ENCODE measurements around the gene TRIM44. TPM values are rescaled to one million over a fixed set of nuclear protein-coding genes. Genes with fewer than 3 reads are reported as not detected.

TRIM44 gene
- total and polyA plus RNA-seq, 10 of the 15 experiments (the other 5 are each of a cell fraction or from before 2014, with no cell fraction given): 6.7 to 93.0 (median 27.6) TPM

DNA sequence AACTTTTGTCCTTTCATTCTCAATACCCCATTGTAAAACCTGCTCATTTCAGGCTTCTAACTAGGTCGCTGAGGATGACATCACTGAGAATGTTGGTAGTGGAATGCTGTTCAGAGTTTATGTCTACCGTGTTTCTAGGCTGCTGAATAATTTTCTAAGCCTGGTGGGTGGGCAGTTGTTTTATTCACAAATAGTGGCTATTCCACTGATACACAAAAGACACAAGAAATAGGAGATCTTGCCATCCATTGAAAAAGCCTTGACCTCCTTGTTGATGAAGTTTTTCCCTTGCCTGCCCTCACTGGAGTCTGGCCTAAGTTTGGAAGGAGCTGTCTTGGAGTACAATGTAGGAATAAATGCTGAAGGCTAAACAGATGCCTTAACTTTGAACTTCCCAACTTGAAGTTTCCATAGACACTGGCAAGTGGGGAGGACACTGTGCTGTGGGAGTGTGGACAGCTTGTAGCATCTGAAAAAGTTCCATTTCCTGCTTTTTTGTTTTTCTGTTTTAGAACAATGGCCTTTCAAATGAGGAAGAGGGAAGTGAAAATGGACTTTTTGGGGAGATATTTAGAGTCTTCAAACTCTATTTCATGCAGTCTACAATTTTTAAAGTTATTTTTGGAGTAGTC lies 59.2 kb downstream of the TRIM44 start (continued):
- TF ChIP-seq KAT2A (conservative IDR thresholded peaks at IDR 0.05; ENCODE audit: control insufficient read depth, low read depth, low read length) (no peak), CEBPB (IDR thresholded peaks at IDR 0.05; ENCODE audit: borderline replicate concordance in 1 of 2, low read depth in 2 of 2, low read length in 2 of 2) (no peak), STAT1 (conservative IDR thresholded peaks at IDR 0.05) (no peak), LARP7 (IDR thresholded peaks at IDR 0.05) (no peak), ZNF274 (IDR thresholded peaks at IDR 0.05; ENCODE audit: insufficient read depth, insufficient read length) (no peak), KDM1A (IDR thresholded peaks at IDR 0.05; ENCODE audit: borderline replicate concordance) (no peak), TCF7 (IDR thresholded peaks at IDR 0.05; ENCODE audit: borderline replicate concordance) (no peak), CBFB (IDR thresholded peaks at IDR 0.05; ENCODE audit: low read depth) (no peak), RFX5 (IDR thresholded peaks at IDR 0.05; ENCODE audit: low read depth, low read length) (no peak), KLF5 (IDR thresholded peaks at IDR 0.05; ENCODE audit: partially characterized antibody) (no peak), RCOR1 (conservative IDR thresholded peaks at IDR 0.05; ENCODE audit: low read depth, low read length) (no peak), NR2C1 (IDR thresholded peaks at IDR 0.05) (no peak), EZH2 (IDR thresholded peaks at IDR 0.05; ENCODE audit: borderline replicate concordance, control insufficient read depth, low read depth, low read length) (no peak), POLR2A (IDR thresholded peaks at IDR 0.05; ENCODE audit: low read depth, low read length) (no peak), ETV6 (conservative IDR thresholded peaks at IDR 0.05 in 1 of 2, IDR thresholded peaks at IDR 0.05 in 1 of 2; ENCODE audit: borderline replicate concordance in 1 of 2, low read depth in 1 of 2) (no peak), CBX3 (IDR thresholded peaks at IDR 0.05; ENCODE audit: borderline replicate concordance, low read depth) (no peak), CBX5 (IDR thresholded peaks at IDR 0.05; ENCODE audit: low read depth) (no peak), GATAD2B (conservative IDR thresholded peaks at IDR 0.05; ENCODE audit: low read depth) (no peak), MYC (IDR thresholded peaks at IDR 0.05; ENCODE audit: insufficient read depth, insufficient read length, insufficient replicate concordance, low read length, severe bottlenecking) (no peak), CREB1 (IDR thresholded peaks at IDR 0.05; ENCODE audit: low read depth) (0 out of 2 replicates have a peak, but pooled peaks have one; percentile 17), MEF2B (IDR thresholded peaks at IDR 0.05; ENCODE audit: partially characterized antibody, poor library complexity, severe bottlenecking) (peak; percentile 28), BACH1 (IDR thresholded peaks at IDR 0.05; ENCODE audit: borderline replicate concordance) (no peak), IRF4 (IDR thresholded peaks at IDR 0.05; ENCODE audit: low read depth, low read length) (no peak)
- TF ChIP-seq, protein P1, sequence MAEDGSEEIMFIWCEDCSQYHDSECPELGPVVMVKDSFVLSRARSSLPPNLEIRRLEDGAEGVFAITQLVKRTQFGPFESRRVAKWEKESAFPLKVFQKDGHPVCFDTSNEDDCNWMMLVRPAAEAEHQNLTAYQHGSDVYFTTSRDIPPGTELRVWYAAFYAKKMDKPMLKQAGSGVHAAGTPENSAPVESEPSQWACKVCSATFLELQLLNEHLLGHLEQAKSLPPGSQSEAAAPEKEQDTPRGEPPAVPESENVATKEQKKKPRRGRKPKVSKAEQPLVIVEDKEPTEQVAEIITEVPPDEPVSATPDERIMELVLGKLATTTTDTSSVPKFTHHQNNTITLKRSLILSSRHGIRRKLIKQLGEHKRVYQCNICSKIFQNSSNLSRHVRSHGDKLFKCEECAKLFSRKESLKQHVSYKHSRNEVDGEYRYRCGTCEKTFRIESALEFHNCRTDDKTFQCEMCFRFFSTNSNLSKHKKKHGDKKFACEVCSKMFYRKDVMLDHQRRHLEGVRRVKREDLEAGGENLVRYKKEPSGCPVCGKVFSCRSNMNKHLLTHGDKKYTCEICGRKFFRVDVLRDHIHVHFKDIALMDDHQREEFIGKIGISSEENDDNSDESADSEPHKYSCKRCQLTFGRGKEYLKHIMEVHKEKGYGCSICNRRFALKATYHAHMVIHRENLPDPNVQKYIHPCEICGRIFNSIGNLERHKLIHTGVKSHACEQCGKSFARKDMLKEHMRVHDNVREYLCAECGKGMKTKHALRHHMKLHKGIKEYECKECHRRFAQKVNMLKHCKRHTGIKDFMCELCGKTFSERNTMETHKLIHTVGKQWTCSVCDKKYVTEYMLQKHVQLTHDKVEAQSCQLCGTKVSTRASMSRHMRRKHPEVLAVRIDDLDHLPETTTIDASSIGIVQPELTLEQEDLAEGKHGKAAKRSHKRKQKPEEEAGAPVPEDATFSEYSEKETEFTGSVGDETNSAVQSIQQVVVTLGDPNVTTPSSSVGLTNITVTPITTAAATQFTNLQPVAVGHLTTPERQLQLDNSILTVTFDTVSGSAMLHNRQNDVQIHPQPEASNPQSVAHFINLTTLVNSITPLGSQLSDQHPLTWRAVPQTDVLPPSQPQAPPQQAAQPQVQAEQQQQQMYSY (CRISPR knock-in tag; IDR thresholded peaks at IDR 0.05): no peak
- TF ChIP-seq, protein P2, sequence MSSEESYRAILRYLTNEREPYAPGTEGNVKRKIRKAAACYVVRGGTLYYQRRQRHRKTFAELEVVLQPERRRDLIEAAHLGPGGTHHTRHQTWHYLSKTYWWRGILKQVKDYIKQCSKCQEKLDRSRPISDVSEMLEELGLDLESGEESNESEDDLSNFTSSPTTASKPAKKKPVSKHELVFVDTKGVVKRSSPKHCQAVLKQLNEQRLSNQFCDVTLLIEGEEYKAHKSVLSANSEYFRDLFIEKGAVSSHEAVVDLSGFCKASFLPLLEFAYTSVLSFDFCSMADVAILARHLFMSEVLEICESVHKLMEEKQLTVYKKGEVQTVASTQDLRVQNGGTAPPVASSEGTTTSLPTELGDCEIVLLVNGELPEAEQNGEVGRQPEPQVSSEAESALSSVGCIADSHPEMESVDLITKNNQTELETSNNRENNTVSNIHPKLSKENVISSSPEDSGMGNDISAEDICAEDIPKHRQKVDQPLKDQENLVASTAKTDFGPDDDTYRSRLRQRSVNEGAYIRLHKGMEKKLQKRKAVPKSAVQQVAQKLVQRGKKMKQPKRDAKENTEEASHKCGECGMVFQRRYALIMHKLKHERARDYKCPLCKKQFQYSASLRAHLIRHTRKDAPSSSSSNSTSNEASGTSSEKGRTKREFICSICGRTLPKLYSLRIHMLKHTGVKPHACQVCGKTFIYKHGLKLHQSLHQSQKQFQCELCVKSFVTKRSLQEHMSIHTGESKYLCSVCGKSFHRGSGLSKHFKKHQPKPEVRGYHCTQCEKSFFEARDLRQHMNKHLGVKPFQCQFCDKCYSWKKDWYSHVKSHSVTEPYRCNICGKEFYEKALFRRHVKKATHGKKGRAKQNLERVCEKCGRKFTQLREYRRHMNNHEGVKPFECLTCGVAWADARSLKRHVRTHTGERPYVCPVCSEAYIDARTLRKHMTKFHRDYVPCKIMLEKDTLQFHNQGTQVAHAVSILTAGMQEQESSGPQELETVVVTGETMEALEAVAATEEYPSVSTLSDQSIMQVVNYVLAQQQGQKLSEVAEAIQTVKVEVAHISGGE (CRISPR knock-in tag; IDR thresholded peaks at IDR 0.05): no peak
